ENCODE data around the gene LAYN. TPM values are rescaled to one million over a fixed set of nuclear protein-coding genes. Genes with fewer than 3 reads are reported as not detected.

LAYN gene
- polyA plus RNA-seq, 1 of the 3 experiments (the other 2 are of a cell fraction): 366 TPM

Small RNA genes within 50 kb of the gene (small RNA-seq; reads per million reads assigned to genes)
- 44.4 to 741 (median 352) reads per million in 7 experiments for gene MIR34B
- gene MIR34C: 32.7 to 921 (median 322) reads per million in 7 experiments

Other genes with a start within 250 kb of the LAYN start
- gene POU2AF3, start 242.2 kb upstream of the LAYN start, polyA plus RNA-seq (2012; rRNA removed): 0.07 and 0.18 TPM in 2 replicates
- 0.05 and 0.07 TPM in 2 replicates for gene POU2AF1, start 161.4 kb upstream of the LAYN start, polyA plus RNA-seq (2012; rRNA removed)
- gene BTG4, start 28.3 kb upstream of the LAYN start, polyA plus RNA-seq (2012; rRNA removed): 0.26 and 0.34 TPM in 2 replicates
- 4.4 and 4.9 TPM in 2 replicates for gene HOATZ, start 25.9 kb upstream of the LAYN start, polyA plus RNA-seq (2012; rRNA removed)
- 8.9 and 9.7 TPM in 2 replicates for gene SIK2, start 61.7 kb downstream of the LAYN start, polyA plus RNA-seq (2012; rRNA removed)
- 25.9 and 32.3 TPM in 2 replicates for gene PPP2R1B, start 225.7 kb downstream of the LAYN start, polyA plus RNA-seq (2012; rRNA removed)